ENCODE data around the gene HNRNPH1.
"Not testable (repeated sequence)": the region's sequence is repeated elsewhere in the genome, so short reads cannot be mapped to it uniquely, and the experiment has no call there.

Gene HNRNPH1, protein sequence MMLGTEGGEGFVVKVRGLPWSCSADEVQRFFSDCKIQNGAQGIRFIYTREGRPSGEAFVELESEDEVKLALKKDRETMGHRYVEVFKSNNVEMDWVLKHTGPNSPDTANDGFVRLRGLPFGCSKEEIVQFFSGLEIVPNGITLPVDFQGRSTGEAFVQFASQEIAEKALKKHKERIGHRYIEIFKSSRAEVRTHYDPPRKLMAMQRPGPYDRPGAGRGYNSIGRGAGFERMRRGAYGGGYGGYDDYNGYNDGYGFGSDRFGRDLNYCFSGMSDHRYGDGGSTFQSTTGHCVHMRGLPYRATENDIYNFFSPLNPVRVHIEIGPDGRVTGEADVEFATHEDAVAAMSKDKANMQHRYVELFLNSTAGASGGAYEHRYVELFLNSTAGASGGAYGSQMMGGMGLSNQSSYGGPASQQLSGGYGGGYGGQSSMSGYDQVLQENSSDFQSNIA

DNA sequence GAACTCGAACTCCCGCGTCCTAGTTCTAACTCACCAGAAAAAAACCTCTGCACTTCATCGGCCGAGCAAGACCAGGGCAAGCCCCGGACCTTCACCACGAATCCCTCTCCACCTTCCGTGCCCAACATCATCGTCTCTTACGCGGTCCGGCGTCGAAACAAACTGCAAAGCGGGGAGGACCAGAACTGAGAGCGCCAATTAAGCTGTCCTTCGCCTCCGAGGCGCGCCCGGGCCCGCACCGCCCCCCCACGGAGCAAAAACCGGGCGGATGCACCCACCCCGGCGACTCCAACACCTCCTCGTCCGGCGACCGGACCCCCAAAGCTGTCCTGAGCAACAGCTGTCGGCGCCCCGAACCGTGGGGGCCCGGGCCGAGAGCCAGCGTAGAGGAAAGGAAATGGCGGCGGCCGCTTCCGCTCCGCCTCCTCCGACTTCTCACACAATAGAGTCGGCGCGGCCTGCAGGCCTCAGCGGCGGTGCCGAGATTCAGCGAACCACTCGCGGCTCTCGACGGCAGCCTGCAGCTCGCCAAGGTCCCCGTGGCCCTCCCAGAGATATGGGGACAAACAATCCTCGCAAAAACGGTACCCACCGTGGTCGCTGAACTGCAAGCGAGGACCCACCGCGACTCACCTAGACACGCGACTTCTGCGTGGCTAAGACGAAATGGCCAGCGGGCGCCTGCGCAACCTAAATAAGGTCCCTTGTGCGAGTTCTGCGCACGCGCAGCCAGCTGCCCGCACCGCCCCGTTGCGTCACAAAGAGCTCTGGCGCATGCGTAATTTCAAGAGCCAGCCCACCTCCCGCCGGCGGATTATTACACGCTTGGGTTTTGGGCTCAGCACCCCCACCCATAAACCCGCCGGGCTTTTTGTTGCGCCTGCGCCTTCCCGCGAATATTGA is at the start of gene HNRNPH1:
TSS of gene HNRNPH1 (minus strand) at position 669 of the 903 bp plus-strand sequence. CDS start at position 131, 538 bp downstream.
- peak; percentile 98 for DNase-seq

DNA sequence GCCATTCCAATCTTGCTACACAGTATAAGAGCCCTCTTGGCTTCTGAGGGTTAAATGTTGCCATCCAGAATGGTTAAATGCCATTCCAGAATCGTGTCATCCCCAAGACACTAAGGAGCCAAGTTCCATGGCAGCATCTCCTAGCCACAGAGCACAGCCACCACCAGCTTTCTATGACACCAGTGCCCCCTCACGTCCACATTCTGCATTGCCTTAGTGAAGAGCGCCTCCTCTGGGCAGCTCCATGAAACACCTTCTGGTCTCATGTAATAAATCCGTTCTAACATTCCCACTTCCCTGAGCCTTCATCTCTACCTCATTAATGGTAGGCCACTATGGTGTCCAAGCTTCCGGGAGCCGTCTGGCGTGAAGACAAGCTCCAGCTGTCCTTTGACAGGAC is 44.9 kb upstream of the HNRNPH1 start:
- peak; percentile 16 for DNase-seq

DNA sequence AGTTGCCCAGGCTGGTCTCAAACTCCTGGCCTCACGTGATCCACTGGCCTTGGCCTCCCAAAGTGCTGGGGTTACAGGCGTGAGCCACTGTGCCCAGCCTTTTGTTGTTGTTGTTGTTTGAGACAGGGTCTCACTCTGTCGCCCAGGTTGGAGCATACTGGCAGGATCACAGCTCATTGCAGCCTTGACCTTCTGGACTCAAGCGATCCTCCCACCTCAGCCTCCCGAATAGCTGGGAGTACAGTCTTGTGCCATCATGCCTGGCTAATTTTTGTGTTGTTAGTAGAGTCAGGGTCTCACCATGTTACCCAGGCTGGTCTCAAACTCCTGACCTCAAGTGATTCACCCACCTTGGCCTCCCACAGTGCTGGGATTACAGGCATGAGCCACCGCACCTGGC is 38.2 kb upstream of the HNRNPH1 start:
- not testable (repeated sequence) for DNase-seq

DNA sequence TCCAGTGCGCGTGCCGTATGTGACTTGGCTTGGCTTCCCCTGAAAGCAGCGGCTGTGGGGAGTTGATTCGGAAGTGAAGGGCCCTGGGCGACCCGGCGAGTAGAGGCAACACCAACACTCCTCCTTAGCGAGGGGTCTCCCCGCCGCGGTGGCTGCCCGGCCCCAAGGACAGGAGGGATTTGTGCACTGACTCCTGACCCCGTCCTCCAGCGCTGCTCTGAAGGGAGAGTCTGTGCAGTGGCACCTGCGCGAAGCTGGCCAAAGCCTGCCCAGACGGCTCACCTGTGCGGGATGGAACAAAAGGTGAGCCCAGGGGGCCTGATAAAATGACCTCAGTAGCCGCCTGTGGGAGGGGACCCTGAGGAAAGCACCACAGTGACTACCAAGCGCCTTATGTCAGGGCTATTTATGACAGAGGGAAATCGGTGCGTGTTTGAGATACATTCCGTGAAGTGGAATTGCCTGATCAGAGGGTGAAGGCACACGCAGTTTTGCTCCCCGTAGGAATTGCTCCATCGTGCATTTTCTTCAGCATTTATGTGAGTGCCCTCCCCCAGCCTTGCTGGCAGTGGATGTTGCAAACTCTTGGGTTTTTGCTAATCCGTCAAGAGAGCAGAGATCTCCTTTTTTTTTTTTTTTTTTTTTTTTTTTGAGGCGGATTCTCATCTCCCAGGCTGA is 34.8 kb upstream of the HNRNPH1 start:
- DNase-seq = not testable (repeated sequence)

DNA sequence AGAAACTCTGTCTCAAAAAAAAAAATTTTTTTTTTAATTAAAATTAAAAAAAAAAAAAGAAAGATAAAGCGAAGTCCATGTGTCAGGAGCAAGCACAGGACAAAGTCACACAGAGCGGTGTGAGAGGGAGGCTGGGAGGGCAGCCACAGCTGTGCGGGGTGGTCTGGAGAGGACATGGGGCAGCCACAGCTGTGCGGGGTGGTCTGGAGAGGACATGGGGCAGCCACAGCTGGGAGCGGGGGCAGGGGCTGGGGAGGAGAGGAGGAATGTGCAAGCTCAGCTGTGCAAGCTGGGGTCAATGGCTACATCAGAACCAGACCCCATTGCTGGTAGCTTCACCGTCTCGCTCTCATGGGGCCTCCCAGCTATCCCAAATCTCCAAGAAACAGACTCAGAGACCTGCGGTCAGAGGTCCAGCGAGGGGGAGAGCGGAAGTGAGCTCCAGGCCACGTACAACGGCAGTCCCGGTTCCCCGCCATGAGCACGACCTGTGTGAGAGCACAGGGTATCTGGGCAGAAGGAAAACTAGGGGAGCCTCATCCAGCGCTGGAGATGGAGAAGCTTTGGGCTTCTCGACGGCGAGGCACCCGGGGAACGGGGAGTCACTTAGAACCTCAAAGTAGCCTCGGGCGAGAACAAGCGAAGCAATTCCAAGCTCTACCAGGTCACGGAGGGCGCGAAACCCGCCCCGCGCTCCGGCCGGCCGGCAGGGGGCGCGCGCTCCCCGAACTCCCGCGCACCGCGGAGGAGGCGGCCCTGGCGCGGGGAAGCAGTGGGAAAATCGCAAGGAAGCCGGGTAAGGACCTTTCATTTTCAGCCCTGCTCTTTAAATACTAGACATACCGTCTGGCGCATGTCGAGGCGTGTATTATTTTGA is 34.1 kb upstream of the HNRNPH1 start:
- not testable (repeated sequence) for DNase-seq

DNA sequence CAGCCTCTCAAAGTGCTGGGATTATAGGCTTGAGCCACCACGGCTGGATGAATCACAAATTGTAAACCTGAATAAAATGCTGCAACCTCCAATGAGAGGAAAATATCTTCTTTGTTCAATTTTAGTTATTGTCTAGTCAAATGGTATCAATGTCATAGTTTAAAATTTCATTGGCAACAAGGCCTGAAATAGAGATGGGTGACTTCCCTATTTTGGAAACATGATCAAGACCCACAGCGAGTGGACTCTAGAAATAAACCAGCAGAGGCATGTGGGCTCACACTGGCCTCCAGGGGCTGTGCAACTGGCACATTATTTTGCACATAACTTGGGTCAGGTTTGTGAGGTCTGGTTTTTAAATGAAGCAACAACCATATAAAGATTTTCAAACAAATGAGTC is 29.7 kb upstream of the HNRNPH1 start:
- not testable (repeated sequence) for DNase-seq

DNA sequence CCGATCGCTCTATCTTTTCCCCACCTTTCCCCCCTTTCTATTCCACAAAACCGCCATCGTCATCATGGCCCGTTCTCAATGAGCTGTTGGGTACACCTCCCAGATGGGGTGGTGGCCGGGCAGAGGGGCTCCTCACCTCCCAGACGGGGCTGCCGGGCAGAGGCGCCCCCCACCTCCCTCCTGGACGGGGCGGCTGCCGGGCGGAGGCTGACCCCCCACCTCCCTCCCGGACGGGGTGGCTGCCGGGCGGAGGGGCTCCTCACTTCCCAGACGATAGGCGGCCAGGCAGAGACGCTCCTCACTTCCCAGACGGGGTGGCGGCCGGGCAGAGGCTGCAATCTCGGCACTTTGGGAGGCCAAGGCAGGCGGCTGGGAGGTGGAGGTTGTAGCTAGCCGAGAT is 26.8 kb upstream of the HNRNPH1 start:
- not testable (repeated sequence) for DNase-seq

DNA sequence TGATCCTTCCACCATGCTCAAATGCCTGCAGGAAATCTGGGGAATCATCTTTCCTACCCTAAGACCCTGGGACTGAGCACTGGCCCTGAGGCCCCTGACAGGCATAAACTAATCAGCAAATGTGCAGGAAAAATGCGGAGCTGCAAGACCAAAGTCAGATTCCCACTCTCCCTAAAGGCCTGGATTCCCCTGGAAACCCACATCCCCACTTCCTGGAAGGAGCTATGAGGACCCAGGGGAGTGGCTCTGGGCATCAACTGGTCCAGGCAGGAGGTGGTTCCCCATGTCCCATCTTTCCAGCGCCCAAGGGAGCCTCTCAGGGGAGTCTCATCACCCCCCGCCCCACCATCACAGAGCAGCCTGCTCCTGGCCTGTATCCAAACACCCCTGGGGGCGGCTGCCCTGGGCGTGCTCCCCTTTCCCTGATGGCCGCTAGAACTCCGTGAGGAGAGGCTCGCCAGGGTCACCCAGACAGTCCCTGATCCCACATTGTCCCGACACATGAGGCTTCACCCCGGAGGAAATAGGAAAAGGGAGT is 25.8 kb upstream of the HNRNPH1 start:
- DNase-seq = not testable (repeated sequence)

DNA sequence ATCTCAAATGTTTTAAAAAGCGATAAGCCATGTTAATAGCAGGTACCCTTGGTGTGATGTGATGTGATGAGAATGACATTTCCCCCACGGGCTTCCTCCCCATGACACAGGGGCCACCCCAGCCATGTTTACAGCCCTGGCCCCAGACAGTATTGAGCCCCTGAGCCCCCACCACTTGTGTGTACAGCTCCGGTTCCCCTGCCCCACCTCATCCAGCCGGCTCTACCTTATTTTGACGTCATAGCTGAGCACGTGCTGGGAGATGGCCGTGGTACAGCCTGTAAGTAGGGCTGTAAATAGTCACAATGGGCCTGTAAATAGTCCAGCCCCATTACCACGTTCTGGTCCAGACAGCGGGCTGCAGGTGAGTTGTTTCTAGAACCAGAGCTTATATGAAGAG is 24.9 kb upstream of the HNRNPH1 start:
- no peak for DNase-seq

DNA sequence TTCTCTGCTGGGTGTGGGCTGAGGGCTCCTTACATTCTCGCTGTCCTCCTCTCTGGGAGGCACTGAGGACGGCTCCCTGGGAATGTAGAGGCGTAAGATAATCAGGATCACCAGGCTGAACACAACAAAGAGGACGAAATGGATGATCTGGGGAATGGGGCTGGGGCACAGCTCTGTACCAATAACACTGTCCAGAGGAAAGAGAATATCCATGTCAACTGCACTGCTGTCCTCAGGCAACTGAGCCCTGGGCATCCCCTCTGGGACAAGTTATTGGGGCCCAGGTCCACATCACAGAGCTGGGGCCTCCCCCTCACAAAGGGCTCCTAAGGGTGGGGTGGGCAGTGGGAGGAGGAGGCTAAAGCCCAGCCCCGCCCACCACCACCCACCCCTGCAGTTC is 21.3 kb upstream of the HNRNPH1 start:
- not testable (repeated sequence) for DNase-seq

DNA sequence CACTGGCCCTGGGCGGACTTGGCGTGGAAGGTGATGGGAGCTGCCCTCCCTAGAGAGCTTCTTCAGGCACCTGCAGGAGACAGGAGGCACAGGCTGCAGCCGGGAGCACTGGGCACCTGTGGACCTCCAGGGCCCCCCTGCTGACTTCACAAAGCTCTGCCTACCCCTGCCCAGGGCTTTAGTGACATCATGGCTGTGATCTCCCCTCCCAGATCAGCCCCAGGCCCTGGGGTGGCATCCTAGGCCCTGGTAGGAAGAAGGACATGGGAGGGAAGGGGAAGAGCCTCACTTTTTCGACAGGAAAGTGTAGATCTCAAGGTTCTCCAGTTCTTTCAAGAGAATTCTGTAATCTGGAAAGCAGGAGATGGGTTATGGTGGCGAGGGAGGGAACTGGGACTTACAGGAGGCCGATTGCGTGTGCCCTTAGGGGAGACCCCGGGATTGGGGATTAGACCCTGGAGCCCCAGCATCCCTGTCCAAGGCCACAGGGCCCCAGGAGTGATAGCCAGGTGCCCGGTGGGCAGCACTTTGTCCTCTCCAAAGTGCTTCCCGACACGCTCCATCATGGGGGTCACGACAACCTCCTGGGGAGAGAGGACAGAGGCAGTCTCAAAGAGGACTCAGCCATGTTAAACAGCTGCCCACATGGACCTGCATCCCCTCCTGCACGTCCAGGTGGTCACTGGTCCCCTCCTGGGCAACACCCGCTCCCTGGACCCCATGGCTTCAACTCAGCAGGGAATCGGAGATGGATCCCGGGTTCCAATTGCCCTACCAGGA is 19.9 kb upstream of the HNRNPH1 start:
- DNase-seq = not testable (repeated sequence)

DNA sequence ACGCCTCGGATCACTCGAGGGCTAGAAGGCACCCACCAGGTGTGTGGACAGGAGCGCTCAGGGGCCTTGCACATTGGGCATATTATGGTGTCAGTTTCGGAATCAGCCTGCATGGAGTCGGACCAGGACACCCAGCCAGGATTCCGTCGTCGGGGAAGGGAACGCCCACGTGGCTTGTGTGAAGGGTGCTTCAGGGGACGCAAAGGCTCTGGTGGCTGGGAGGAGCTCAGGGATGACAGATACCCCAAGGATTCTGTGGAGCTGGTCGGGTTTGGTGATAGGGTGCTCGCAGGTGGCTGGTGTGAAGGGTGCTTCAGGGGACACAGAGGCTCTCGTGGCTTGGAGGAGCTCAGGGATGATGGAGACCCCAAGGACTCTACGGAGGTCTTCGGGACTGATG is 19.2 kb upstream of the HNRNPH1 start:
- DNase-seq = not testable (repeated sequence)

DNA sequence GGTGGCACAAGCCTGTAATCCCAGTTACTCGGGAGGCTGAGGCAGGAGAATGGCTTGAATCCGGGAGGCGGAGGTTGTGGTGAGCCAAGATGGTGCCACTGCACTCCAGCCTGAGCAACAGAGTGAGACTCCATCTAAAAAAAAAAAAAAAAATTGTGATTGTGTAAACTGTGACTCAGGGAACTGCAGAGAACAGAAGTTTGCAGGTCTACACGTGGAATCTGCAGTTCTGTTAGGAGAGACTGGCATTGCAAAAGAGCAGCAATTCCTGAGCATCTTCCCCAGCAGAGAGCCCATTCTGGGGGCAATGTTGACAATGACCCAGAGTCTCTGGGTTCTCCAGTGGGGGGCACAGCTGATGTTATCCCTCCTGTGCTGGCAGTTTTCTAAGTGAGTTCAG is 18.3 kb upstream of the HNRNPH1 start:
- DNase-seq = not testable (repeated sequence)

DNA sequence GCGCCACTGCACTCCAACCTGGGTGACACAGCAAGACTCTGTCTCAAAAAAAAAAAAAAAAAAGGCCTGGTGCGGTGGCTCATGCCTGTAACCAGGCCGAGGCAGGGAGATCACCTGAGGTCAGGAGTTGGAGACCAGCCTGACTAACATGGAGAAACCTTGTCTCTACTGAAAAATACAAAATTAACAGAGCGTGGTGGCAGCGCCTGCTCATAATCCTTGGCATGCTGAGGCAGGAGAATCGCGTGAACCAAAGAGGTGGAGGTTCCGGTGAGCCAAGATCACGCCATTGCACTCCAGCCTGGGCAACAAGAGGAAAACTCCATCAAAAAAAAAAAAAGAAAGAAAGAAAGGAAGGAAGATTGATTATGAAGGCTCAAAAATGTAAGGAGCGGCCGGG is 15.8 kb upstream of the HNRNPH1 start:
- DNase-seq = not testable (repeated sequence)

DNA sequence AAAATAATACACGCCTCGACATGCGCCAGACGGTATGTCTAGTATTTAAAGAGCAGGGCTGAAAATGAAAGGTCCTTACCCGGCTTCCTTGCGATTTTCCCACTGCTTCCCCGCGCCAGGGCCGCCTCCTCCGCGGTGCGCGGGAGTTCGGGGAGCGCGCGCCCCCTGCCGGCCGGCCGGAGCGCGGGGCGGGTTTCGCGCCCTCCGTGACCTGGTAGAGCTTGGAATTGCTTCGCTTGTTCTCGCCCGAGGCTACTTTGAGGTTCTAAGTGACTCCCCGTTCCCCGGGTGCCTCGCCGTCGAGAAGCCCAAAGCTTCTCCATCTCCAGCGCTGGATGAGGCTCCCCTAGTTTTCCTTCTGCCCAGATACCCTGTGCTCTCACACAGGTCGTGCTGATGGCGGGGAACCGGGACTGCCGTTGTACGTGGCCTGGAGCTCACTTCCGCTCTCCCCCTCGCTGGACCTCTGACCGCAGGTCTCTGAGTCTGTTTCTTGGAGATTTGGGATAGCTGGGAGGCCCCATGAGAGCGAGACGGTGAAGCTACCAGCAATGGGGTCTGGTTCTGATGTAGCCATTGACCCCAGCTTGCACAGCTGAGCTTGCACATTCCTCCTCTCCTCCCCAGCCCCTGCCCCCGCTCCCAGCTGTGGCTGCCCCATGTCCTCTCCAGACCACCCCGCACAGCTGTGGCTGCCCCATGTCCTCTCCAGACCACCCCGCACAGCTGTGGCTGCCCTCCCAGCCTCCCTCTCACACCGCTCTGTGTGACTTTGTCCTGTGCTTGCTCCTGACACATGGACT is 11.1 kb upstream of the HNRNPH1 start:
- not testable (repeated sequence) for DNase-seq

DNA sequence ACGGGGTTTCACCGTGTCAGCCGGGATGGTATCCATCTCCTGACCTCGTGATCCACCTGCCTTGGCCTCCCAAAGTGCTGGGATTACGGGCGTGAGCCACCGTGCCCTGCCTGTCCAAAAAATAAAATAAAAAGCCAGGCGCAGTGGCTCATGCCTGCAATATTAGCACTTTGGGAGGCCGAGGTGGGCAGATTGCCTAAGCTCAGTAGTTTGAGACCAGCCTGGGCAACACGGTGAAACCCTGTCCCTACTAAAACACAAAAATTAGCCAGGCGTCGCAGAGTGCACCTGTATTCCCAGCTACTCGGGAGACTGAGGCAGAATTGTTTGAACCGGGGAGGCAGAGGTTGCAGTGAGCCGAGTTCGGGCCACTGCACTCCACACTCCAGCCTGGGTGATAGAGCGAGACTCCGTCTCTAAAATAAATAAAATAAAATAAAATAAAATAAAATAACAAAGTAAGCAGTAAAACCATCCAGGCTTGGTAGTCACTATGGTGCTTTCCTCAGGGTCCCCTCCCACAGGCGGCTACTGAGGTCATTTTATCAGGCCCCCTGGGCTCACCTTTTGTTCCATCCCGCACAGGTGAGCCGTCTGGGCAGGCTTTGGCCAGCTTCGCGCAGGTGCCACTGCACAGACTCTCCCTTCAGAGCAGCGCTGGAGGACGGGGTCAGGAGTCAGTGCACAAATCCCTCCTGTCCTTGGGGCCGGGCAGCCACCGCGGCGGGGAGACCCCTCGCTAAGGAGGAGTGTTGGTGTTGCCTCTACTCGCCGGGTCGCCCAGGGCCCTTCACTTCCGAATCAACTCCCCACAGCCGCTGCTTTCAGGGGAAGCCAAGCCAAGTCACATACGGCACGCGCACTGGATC is 10.3 kb upstream of the HNRNPH1 start:
- not testable (repeated sequence) for DNase-seq

DNA sequence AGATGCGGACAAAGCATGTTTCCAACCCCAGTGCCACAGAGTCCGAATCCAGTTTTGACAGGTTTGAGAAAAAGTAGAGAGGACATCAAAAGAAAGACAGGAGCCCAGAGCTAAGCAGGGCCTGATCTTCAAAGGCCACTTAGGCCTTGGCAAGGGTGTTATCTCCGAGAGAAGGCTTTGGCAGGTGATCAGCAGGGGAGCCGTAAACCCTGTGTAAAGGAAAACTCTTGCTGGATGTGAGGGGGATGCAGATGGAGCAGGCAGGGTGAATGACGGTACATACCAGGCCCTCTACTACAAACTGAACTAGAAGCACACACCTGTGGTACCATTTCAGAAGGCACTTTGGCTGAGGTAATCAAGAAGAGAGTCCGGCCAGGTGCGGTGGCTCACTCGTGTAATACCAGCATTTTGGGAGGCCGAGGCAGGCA is 1.4 kb upstream of the HNRNPH1 start:
- DNase-seq = no peak

DNA sequence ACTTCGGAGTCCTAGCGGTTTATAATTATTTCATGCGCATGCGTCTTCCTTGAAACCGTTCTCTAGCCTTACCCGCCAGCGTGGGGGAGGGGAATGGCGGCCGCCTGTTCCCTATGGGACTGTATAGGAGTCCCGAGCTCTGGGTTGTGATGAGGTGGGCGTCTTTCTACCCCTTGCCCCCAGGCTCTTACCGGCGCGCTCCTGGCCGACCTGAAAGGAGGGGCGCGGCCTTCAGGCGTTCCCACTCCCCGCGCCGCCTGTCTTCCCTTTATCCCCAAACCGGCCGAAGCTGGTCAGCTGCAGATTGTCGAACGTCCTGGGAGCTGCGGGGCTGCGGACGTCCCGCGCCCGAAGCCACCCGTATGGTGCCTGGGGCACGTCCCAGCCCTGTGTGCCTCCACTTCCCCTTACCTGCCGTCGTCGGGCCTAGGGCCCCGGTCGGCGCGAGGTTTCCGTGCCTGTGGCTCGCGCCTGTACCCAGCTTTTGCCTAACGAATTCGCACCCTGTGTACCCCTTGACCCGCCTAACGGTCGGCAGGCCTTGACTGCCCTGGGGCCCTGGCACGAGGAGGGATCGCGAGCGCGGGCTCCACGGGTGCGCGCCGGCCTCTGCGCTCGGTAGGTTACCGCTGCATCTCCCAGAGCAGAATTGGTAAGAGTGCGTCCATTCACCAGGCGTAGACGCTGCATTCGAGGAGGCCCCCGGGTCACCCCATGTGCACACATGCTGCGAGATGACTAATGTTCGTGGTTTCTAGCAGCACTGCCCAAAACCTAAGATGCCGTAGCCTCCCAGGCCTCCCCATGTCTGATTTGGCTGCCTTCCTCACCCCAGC is 653 bp upstream of the HNRNPH1 start:
- DNase-seq = peak; percentile 54

Measured in activated gamma-delta T cell treated with Interleukin-2 at 50 U/mL for 16 hours (primary cell).